D721Med (cell line): Measurements from ENCODE around the gene REEP6.
A peak's percentile ranks its signal among the peaks of the same experiment; 100 is the strongest.

Experiments used
- DNase-seq: peaks from one replicate; pipeline ENCODE4 v3.0.0; 2011; ENCODE audit warnings: low spot score; ENCODE audit not compliant: insufficient read length
- FAIRE-seq: peaks from 2 replicates; lab custom pipeline; 2011; peaks lifted over from hg19 to GRCh38; lab: Jason Lieb, UNC
- CTCF ChIP-seq: IDR thresholded peaks from 2 replicates; pipeline ENCODE4 v1.5.1; 2012; ENCODE audit warnings: mild to moderate bottlenecking, control low read depth; ENCODE audit not compliant: insufficient read depth; ENCODE audit errors: missing control alignments

The REEP6 gene

DNA sequence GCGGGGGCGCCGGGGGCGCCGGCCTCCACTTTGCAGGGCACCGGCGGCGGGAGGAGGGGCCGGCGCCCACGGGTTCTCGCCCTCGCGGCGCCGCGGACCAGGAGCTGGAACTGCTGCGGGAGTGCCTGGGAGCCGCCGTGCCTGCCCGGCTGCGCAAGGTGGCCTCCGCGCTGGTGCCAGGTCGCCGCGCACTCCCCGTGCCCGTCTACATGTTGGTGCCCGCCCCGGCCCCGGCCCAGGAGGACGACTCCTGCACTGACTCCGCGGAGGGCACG lies 23.8 kb upstream of the REEP6 start:
- TF ChIP-seq CTCF = no peak
- FAIRE-seq (no peak), DNase-seq (no peak)

- no peak for DNase-seq
- FAIRE-seq = no peak
- TF ChIP-seq CTCF = no peak
These were observed 23.3 kb upstream of the REEP6 start for GRCh38 chr19:1467490-1468273.

- no peak for TF ChIP-seq CTCF
- no peak for DNase-seq
- FAIRE-seq = no peak
These were observed 22.6 kb upstream of the REEP6 start for GRCh38 chr19:1468274-1468820.

- no peak for FAIRE-seq
- no peak for DNase-seq
- TF ChIP-seq CTCF = peak; percentile 22
These were observed 22.1 kb upstream of the REEP6 start for GRCh38 chr19:1468821-1469254.

DNA sequence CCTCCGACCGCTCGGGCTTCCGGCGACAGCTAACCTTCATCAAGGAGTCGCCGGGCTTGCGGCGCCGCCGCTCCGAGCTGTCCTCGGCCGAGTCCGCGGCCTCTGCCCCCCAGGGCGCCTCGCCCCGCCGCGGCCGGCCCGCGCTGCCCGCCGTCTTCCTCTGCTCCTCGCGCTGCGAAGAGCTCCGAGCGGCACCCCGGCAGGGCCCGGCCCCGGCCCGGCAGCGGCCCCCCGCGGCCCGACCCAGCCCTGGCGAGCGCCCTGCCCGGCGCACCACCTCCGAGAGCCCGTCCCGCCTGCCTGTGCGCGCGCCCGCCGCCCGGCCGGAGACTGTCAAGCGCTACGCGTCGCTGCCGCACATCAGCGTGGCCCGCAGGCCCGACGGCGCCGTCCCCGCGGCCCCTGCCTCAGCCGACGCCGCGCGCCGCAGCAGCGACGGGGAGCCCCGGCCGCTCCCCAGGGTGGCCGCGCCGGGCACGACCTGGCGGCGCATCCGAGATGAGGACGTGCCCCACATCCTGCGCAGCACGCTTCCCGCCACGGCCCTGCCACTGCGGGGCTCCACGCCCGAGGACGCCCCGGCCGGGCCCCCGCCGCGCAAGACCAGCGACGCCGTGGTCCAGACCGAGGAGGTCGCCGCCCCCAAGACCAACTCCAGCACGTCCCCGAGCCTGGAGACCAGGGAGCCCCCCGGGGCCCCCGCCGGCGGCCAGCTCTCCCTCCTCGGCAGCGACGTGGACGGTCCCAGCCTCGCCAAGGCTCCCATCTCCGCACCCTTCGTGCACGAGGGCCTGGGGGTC lies 21.5 kb upstream of the REEP6 start:
- FAIRE-seq (no peak), DNase-seq (no peak)
- TF ChIP-seq CTCF = no peak

DNA sequence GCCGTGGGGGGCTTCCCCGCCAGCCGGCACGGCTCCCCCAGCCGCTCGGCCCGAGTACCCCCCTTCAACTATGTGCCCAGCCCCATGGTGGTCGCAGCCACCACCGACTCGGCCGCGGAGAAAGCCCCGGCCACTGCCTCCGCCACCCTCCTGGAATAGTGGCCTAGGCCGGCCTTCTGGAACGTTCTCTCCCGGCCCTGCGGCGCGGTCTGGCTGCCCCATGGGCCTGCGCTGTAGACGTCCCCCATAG lies 21.0 kb upstream of the REEP6 start:
- DNase-seq (no peak), FAIRE-seq (no peak)
- no peak for TF ChIP-seq CTCF
